H9 (cell line): Measurements from ENCODE around the gene KLHL1. TPM values are rescaled to one million over a fixed set of nuclear protein-coding genes. Genes with fewer than 3 reads are reported as not detected.

Source experiments
- DNase-seq: peaks from one replicate; pipeline ENCODE4 v3.0.0-alpha.2; 2017
- H2AFZ ChIP-seq: one replicate; pipeline ENCODE4 v1.6.1; 2013; ENCODE audit warnings: mild to moderate bottlenecking, low read length, control low read depth, moderate library complexity
- H2AK5ac ChIP-seq: 2 replicates; pipeline ENCODE4 v1.6.1; 2013; ENCODE audit warnings: low read length, control low read depth, mixed read lengths; ENCODE audit not compliant: insufficient read length
- H2BK120ac ChIP-seq: one replicate; pipeline ENCODE4 v1.6.1; 2013; ENCODE audit warnings: low read depth, mild to moderate bottlenecking, low read length, control low read depth, inconsistent platforms; ENCODE audit not compliant: poor library complexity, severe bottlenecking
- H2BK12ac ChIP-seq: 2 replicates; pipeline ENCODE4 v1.6.1; 2013; ENCODE audit warnings: low read length, control low read depth, mixed read lengths, low read depth; ENCODE audit not compliant: insufficient read length
- H2BK15ac ChIP-seq: 2 replicates; pipeline ENCODE4 v1.6.1; 2013; ENCODE audit warnings: low read depth, low read length, control low read depth
- H2BK20ac ChIP-seq: one replicate; pipeline ENCODE4 v1.6.1; 2013; ENCODE audit warnings: low read depth, mild to moderate bottlenecking, low read length, control low read depth, inconsistent platforms; ENCODE audit not compliant: poor library complexity, severe bottlenecking
- H2BK5ac ChIP-seq: 2 replicates; pipeline ENCODE4 v1.6.1; 2013; ENCODE audit warnings: low read length, control low read depth, mixed read lengths; ENCODE audit not compliant: insufficient read length
- H3K14ac ChIP-seq: 2 replicates; pipeline ENCODE4 v1.6.1; 2013; ENCODE audit warnings: low read length, control low read depth; ENCODE audit not compliant: insufficient read depth
- H3K18ac ChIP-seq: 2 replicates; pipeline ENCODE4 v1.6.1; 2013; ENCODE audit warnings: low read depth, mild to moderate bottlenecking, mixed read lengths, low read length, control low read depth; ENCODE audit not compliant: insufficient read length
- H3K23ac ChIP-seq: 2 replicates; pipeline ENCODE4 v1.6.1; 2013; ENCODE audit warnings: low read length, control low read depth, mixed read lengths, low read depth; ENCODE audit not compliant: insufficient read length
- H3K23me2 ChIP-seq: 2 replicates; pipeline ENCODE4 v1.6.1; 2013; ENCODE audit warnings: low read depth, mild to moderate bottlenecking, mixed read lengths, low read length, control low read depth; ENCODE audit not compliant: insufficient read length, poor library complexity, severe bottlenecking
- H3K27ac ChIP-seq: 2 replicates; pipeline ENCODE4 v1.5.1; 2013; ENCODE audit warnings: low read length, control low read depth, mixed read lengths, low read depth; ENCODE audit not compliant: insufficient read length
- H3K27me3 ChIP-seq: 2 replicates; pipeline ENCODE4 v1.6.1; 2013; ENCODE audit warnings: low read length, control low read depth, inconsistent platforms; ENCODE audit not compliant: insufficient read depth
- H3K4ac ChIP-seq: 2 replicates; pipeline ENCODE4 v1.6.1; 2013; ENCODE audit warnings: low read depth, mild to moderate bottlenecking, control low read depth, inconsistent platforms, low read length, moderate library complexity
- H3K4me1 ChIP-seq: 2 replicates; pipeline ENCODE4 v1.6.1; 2013; ENCODE audit warnings: low read length, control low read depth, inconsistent platforms; ENCODE audit not compliant: insufficient read depth
- H3K4me2 ChIP-seq: 2 replicates; pipeline ENCODE4 v1.6.1; 2013; ENCODE audit warnings: low read length, control low read depth, mixed read lengths; ENCODE audit not compliant: insufficient read length, insufficient read depth
- H3K56ac ChIP-seq: 2 replicates; pipeline ENCODE4 v1.6.1; 2013; ENCODE audit warnings: low read depth, mild to moderate bottlenecking, mixed read lengths, low read length, control low read depth; ENCODE audit not compliant: insufficient read length
- H3K79me1 ChIP-seq: 2 replicates; pipeline ENCODE4 v1.6.1; 2013; ENCODE audit warnings: low read depth, mild to moderate bottlenecking, moderate library complexity, low read length, control low read depth, inconsistent platforms; ENCODE audit not compliant: insufficient read depth, poor library complexity, severe bottlenecking
- H3K79me2 ChIP-seq: 2 replicates; pipeline ENCODE4 v1.6.1; 2013; ENCODE audit warnings: low read length, control low read depth, inconsistent platforms; ENCODE audit not compliant: insufficient read depth
- H3K9ac ChIP-seq: 2 replicates; pipeline ENCODE4 v1.6.1; 2013; ENCODE audit warnings: low read length, control low read depth, mixed read lengths; ENCODE audit not compliant: insufficient read length; ENCODE audit errors: extremely low read depth
- H3K9me3 ChIP-seq: one replicate; pipeline ENCODE4 v1.6.1; 2013; ENCODE audit warnings: low read depth, low read length, inconsistent platforms; ENCODE audit not compliant: control insufficient read depth
- H3T11ph ChIP-seq: one replicate; pipeline ENCODE4 v1.6.1; 2013; ENCODE audit warnings: mild to moderate bottlenecking, low read length, control low read depth, inconsistent platforms
- H4K20me1 ChIP-seq: one replicate; pipeline ENCODE4 v1.6.1; 2013; ENCODE audit not compliant: control insufficient read depth, insufficient read length, insufficient read depth
- H4K5ac ChIP-seq: 2 replicates; pipeline ENCODE4 v1.6.1; 2013; ENCODE audit warnings: low read depth, mild to moderate bottlenecking, mixed read lengths, low read length, control low read depth; ENCODE audit not compliant: insufficient read length
- H4K8ac ChIP-seq: replicated peaks from 2 replicates; pipeline ENCODE4 v1.6.1; 2013; ENCODE audit warnings: low read length, control low read depth, mixed read lengths, low read depth; ENCODE audit not compliant: insufficient read length
- H4K91ac ChIP-seq: 2 replicates; pipeline ENCODE4 v1.6.1; 2013; ENCODE audit warnings: low read depth, mild to moderate bottlenecking, moderate library complexity, mixed read lengths, low read length, control low read depth; ENCODE audit not compliant: insufficient read length
- H3K27ac Mint-ChIP-seq, 3 experiments: 2 replicates in 2 of 3; 3 replicates in 1 of 3; pipeline ENCODE4 v1.8.0; 2020 to 2021; ENCODE audit warnings: mixed read lengths in 3 of 3, mild to moderate bottlenecking in 1 of 3, moderate library complexity in 1 of 3
- H3K27me3 Mint-ChIP-seq: 2 replicates; pipeline ENCODE4 v1.8.0; 2021; ENCODE audit warnings: low read depth, mild to moderate bottlenecking, moderate library complexity, mixed read lengths
- H3K36me3 Mint-ChIP-seq, 3 experiments: 2 replicates in 2 of 3; 3 replicates in 1 of 3; pipeline ENCODE4 v1.8.0; 2020 to 2021; ENCODE audit warnings: low read depth in 3 of 3, mixed read lengths in 3 of 3; ENCODE audit not compliant: insufficient read depth in 1 of 3
- H3K4me1 Mint-ChIP-seq, 2 experiments: 2 replicates each; pipeline ENCODE4 v1.8.0; 2020; ENCODE audit warnings: mixed read lengths in 2 of 2
- H3K4me3 Mint-ChIP-seq, 2 experiments: 2 replicates in 1 of 2; 3 replicates in 1 of 2; pipeline ENCODE4 v1.8.0; 2020 to 2021; ENCODE audit warnings: mild to moderate bottlenecking in 2 of 2, mixed read lengths in 2 of 2, moderate library complexity in 1 of 2
- H3K9me3 Mint-ChIP-seq, 2 experiments: 2 replicates in 1 of 2; 3 replicates in 1 of 2; pipeline ENCODE4 v1.8.0; 2020; ENCODE audit warnings: mild to moderate bottlenecking in 2 of 2, mixed read lengths in 2 of 2, moderate library complexity in 1 of 2
- WGBS: extraction: QIAGEN DNeasy Blood & Tissue Kit; methylation state at CpG from one replicate; pipeline ENCODE4 v1.1.7; 2013; ENCODE audit warnings: missing lambda C conversion rate, low lambda C conversion rate, mixed read lengths; ENCODE audit not compliant: insufficient read length; ENCODE audit errors: extremely low coverage; 5-methylcytosine and 5-hydroxymethylcytosine counted together
- total RNA-seq: library from RNA; stranded (reverse); gene quantifications from 2 replicates; pipeline ENCODE4 v1.2.1, GENCODE V29; 2021
- TF ChIP-seq, protein P1 (sequence below): fragments of 200-600 bp; sonication (generic); conservative IDR thresholded peaks from 3 replicates; pipeline ENCODE4 v1.8.0; 2021; ENCODE audit warnings: antibody characterized with exemption, mild to moderate bottlenecking

The KLHL1 gene
- total RNA-seq, 1 experiment from 2014 or later: not detected

GRCh38 chr13:70027551-70027950 is 80.7 kb downstream of the KLHL1 start:
- no peak overlapping the region for H3K4ac ChIP-seq
- Mint-ChIP-seq H3K4me1 (no peaks in the 10 kb centered on the region), H3K36me3 (no peaks in the 10 kb centered on the region), H3K27me3 (no peaks in the 10 kb centered on the region), H3K4me3 (no peak overlapping the region), H3K27ac (peak overlapping the region in 1 of 3 experiments; percentile 34; a peak in 1 of 7 replicates), H3K9me3 (no peaks in the 10 kb centered on the region)
- no peak for DNase-seq
- H2AK5ac ChIP-seq: no peak overlapping the region
- no peak overlapping the region for H4K91ac ChIP-seq
- H4K8ac ChIP-seq: no peak overlapping the region
- no peaks in the 10 kb centered on the region for H3K79me1 ChIP-seq
- no peak overlapping the region for H2BK15ac ChIP-seq
- no peak overlapping the region for H2AFZ ChIP-seq
- no peak overlapping the region for H2BK20ac ChIP-seq
- TF ChIP-seq, protein P1, sequence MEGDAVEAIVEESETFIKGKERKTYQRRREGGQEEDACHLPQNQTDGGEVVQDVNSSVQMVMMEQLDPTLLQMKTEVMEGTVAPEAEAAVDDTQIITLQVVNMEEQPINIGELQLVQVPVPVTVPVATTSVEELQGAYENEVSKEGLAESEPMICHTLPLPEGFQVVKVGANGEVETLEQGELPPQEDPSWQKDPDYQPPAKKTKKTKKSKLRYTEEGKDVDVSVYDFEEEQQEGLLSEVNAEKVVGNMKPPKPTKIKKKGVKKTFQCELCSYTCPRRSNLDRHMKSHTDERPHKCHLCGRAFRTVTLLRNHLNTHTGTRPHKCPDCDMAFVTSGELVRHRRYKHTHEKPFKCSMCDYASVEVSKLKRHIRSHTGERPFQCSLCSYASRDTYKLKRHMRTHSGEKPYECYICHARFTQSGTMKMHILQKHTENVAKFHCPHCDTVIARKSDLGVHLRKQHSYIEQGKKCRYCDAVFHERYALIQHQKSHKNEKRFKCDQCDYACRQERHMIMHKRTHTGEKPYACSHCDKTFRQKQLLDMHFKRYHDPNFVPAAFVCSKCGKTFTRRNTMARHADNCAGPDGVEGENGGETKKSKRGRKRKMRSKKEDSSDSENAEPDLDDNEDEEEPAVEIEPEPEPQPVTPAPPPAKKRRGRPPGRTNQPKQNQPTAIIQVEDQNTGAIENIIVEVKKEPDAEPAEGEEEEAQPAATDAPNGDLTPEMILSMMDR: no peak
- no CpG with 5 or more reads among the region's 4 CpGs for WGBS
- no peak overlapping the region for H3K14ac ChIP-seq
- no peak overlapping the region for H3K27ac ChIP-seq
- H3K23ac ChIP-seq: no peak overlapping the region
- no peak overlapping the region for H3K56ac ChIP-seq
- H2BK120ac ChIP-seq: no peak overlapping the region
- no peaks in the 10 kb centered on the region for H3K27me3 ChIP-seq
- no peak overlapping the region for H3T11ph ChIP-seq
- no peak overlapping the region for H3K9ac ChIP-seq
- no peak overlapping the region for H2BK12ac ChIP-seq
- no peaks in the 10 kb centered on the region for H4K20me1 ChIP-seq
- no peaks in the 10 kb centered on the region for H3K4me1 ChIP-seq
- H3K18ac ChIP-seq: no peak overlapping the region
- no peaks in the 10 kb centered on the region for H3K23me2 ChIP-seq
- H2BK5ac ChIP-seq: no peak overlapping the region
- no peak overlapping the region for H3K4me2 ChIP-seq
- H4K5ac ChIP-seq: no peak overlapping the region
- no peaks in the 10 kb centered on the region for H3K9me3 ChIP-seq
- no peaks in the 10 kb centered on the region for H3K79me2 ChIP-seq
